Stimulated activated CD8-positive, alpha-beta memory T cell treated with anti-CD3 and anti-CD28 coated beads, Interleukin-12 subunit alpha, Interleukin-12 subunit beta, amount 100 ng/mL, for 1 hour (primary cell): ENCODE results near the gene MYOCOS.
A peak's percentile ranks its signal among the peaks of the same experiment; 100 is the strongest.
"Not testable (repeated sequence)": the region's sequence is repeated elsewhere in the genome, so short reads cannot be mapped to it uniquely, and the experiment has no call there.

Source experiments
- DNase-seq: peaks from one replicate; pipeline ENCODE4 v3.0.0-alpha.2; 2020; ENCODE audit warnings: low read depth

The MYOCOS gene

DNA sequence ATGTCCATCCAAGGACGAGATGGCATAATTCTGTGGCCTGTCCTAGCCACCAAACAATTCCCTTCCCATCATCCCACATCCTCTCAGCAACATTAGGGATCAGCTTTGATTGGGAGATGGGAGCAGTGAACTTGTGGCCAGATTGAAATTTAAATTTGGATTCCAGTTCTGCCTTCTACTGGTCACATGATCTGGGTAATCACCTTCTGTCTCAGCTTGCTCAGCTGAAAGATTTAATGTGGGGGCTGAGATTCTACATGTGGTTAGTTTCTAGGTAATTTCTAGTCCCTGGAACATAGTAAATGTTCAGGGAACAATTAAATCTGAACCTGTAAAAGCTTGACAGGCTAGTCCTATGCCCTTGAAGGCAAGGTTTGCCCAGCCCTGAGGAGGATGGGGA lies 3.2 kb downstream of the MYOCOS start:
- DNase-seq, result no peak

GRCh38 chr1:171627020-171627419 lies 5.0 kb downstream of the MYOCOS start:
- DNase-seq, result no peak

DNA sequence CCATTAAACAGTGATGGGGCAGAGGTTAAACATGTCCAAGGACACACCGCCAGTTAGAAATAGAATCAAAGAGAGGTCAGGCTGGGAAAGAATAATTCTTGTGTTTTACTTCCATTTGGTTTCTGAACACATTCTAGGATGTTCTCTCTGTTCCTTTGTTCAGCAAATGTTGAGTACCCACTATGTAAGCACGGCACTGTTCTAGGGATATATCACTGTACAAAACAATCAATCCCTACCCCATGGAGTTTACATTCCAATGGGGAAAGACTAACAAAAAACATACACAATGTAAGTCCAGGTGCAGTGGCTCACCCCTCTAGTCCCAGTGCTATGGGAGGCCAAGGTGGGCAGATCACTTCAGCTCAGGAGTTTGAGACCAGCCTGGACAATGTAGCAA lies 6.2 kb downstream of the MYOCOS start:
- DNase-seq, result no peak

GRCh38 chr1:171635661-171636060 lies 13.6 kb downstream of the MYOCOS start:
- DNase-seq, result no peak

GRCh38 chr1:171636141-171636540 lies 14.1 kb downstream of the MYOCOS start:
- no peak for DNase-seq

DNA sequence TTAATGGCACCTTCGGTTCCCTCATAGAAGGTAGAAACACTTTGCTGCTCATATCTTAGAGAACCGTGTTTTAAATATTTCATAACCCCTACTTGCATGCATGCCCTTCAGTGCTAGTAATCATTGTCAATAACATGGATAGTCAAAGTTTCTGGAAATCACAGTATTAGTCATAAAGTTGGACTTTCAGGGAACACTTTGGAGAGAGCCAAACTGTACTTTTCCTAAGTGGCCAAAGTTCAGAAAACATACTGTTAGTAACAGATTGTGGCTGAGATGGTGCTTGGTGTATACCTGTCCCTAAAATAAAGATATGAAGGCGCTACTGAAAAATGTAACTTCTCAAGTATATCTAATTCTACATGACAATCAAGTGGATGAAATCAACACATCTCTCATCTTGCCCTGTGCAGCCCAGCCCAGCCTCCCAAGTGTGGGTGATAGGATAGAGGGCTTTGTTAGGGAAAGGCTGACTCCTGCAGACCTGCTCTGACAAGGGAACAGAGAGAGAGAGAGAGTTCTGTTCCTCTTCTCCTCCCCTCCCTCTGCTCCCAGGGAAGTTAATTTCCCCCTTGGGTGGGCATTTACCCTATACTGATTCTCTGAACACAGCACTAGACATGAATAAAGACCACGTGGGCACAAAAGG lies 16.0 kb downstream of the MYOCOS start:
- DNase-seq, result no peak

DNA sequence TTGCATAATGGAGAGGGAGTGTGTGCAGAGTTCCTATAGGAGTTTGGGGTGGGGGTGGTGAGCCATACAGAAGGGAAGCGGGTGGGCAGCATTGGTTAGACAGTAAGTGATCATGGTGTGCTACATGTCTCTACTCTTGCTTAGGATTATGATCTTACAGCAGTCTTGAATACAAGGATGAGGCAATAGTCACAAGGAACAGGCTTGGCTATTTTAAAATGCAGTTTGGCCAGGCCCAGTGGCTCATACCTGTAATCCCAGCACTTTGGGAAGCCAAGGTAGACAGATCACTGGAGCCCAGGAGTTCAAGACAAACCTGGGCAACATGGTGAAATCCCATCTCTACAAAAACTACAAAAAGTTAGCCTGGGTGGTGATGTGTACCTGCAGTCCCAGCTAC lies 18.2 kb downstream of the MYOCOS start:
- no peak for DNase-seq

GRCh38 chr1:171641076-171641864 lies 19.2 kb downstream of the MYOCOS start:
- DNase-seq, result no peak

GRCh38 chr1:171642197-171642596 lies 20.2 kb downstream of the MYOCOS start:
- DNase-seq, result no peak

DNA sequence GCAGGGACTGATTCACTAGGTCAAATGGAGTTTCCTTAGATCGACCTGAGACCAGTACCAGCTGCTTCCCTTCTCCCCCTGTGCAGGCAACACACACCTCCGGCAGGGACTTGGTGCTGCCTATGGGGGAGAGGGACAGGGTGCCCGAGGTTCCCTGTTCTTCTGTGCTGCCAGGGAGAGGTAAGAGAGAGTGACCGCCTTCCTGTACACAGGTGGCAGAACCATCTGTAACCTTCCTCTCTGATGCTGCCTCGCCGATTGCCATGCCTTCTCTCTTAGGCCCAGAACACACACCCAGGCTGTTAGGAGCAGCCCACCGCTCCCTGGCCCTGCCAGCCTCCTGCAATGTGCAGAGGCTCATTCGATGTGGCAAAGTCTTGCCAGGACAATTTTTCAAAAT lies 21.1 kb downstream of the MYOCOS start:
- DNase-seq, result no peak

GRCh38 chr1:171644805-171645483 lies 22.9 kb downstream of the MYOCOS start:
- DNase-seq, result peak; percentile 25

- no peak for DNase-seq
Measured at GRCh38 chr1:171645553-171646248, 23.7 kb downstream of the MYOCOS start.

DNA sequence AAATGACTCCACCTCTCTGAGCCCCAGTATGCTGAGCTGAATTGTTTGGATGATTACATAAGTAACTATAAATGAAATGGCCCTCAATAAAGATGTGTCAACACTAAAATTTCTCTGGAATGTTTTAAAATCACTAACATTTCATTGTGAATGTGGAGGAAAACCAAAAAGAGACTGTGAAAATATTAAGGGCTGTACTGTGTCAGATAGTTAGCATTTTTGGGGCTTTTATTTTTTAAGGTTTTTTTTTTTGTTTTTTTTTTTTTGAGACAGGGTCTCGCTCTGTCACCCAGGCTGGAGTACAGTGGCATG lies 24.2 kb downstream of the MYOCOS start:
- DNase-seq, result no peak

GRCh38 chr1:171652234-171652822 lies 30.3 kb downstream of the MYOCOS start, which contains the start of gene MYOC:
TSS of gene MYOC (minus strand) at chr1:171652688. CDS start at chr1:171652611, 77 bp downstream.
- DNase-seq, result no peak

DNA sequence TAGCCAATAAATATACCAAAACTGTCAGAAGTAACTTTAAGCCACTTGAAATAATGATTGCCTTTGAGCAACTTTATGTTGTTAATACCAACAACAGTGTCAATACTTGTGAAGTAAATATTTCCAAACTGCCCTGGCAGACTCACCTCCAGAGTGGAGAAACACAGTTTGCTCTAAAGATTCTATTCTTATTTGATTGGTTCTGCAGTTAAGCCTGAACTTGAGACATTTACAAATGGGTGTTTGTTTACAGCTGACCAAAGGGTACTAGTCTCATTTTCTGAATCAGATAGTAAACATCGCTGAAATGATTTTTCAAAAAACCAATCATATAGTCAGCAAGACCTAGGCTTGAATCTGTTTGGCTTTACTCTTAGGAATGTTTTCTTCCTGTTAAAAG lies 31.8 kb downstream of the MYOCOS start:
- no peak for DNase-seq

- DNase-seq, result no peak
Measured at GRCh38 chr1:171654201-171654941, 32.3 kb downstream of the MYOCOS start.

DNA sequence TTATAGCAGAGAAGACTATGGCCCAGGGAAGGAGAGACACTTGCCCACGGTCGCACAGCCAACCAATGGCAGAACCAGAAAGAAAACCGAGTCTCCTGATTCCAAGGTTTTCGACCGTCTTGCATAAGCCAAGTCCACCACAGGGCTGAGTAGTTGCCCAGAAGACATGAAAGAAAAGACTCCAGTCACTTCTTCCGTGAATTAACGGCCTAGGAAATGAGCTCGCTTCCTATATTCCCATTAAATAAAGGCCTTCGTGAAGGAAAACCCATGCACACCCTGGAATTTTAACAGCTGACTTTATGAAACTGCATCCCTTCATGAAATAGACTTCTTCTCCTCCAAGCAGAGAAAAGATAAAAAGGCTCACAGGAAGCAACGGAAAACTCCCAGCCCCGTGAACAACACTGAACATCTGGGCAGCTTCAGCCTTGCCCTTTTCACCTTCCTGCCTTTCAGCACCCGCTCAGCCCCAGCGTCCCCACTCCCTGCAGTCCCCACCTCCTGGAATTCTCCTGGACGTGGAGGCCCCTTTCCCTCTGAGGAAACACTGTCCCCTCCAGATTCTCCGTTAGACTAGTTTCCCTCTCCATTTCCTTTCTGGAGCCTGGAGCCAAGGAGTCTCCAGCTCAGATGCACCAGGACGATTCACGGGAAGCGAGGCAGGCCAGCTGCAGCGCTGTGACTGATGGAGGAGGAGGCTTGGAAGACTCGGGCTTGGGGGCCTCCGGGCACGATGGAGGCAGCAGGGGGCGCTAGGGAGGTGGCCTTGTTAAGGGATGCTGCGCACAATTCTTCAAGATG lies 33.1 kb downstream of the MYOCOS start:
- DNase-seq, result peak; percentile 34

DNA sequence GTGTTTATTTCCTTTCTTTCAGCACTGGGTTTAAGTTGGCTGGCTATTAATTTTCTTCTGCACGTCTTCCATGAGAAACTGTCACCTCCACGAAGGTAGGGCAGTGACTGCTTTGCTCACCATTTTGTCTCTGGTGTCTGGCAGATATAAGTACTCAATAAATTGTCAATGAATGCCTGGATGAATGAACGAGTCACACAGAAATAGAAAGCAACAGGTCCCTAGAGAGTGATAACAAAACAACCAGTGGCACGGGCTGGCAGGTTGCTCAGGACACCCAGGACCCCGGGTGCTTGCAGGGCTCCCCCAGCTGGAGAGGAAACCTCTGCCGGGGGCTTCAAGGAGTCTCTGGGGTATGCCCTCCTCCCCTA lies 33.7 kb downstream of the MYOCOS start:
- DNase-seq, result no peak

- not testable (repeated sequence) for DNase-seq
Measured at GRCh38 chr1:171656206-171656605, 34.2 kb downstream of the MYOCOS start.

DNA sequence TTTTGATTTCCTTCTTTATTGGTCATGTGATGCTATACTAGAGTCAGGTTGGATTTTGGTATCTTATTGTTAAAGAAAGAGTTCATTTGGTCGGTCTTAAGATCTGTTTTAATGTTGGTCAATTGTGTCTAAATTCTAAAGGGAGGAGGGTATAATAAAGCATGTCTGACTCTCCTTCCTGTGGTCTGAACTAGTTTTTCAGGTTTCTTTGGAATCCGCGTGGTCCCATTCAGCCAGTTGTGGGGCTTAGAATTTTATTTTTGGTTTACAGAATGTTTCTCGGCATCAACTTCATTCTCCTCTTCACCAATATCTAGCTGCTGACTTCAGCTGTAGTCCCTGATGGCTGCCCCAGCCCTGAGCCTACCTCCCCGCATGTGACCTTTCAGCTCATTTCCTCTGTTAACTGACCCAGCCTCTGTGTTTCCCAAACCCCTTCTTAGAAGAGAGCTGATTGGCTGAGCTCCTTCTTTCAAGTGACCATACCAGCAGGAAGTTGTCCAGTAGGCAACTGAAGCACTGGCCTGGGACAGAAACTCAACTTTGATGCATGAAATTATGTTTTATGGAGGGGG lies 39.1 kb downstream of the MYOCOS start:
- no peak for DNase-seq
